Smooth muscle cell (in vitro differentiated cells): ENCODE measurements around the gene MAP7. TPM values are rescaled to one million over a fixed set of nuclear protein-coding genes. Genes with fewer than 3 reads are reported as not detected.

Experiments
- DNase-seq: peaks from one replicate; lab custom pipeline; 2025; ENCODE audit not compliant: unreplicated experiment; lab: John Stamatoyannopoulos, UW
- H2AFZ ChIP-seq: fragments of 200-600 bp; sonication (generic); 2 replicates; pipeline ENCODE4 v1.6.0; 2016; ENCODE audit warnings: antibody characterized with exemption, low read depth, mild to moderate bottlenecking
- H3F3A ChIP-seq: fragments of 200-600 bp; sonication (generic); 2 replicates; pipeline ENCODE4 v1.6.0; 2017; ENCODE audit warnings: antibody characterized with exemption, low read depth
- H3K27ac ChIP-seq: fragments of 200-600 bp; sonication (generic); 2 replicates; pipeline ENCODE4 v1.5.1; 2016; ENCODE audit warnings: low read depth, mild to moderate bottlenecking
- H3K27me3 ChIP-seq: fragments of 200-600 bp; sonication (generic); 2 replicates; pipeline ENCODE4 v1.6.1; 2016; ENCODE audit warnings: low read depth, mild to moderate bottlenecking
- H3K36me3 ChIP-seq: fragments of 200-600 bp; sonication (generic); 2 replicates; pipeline ENCODE4 v1.5.1; 2016; ENCODE audit warnings: low read depth
- H3K4me1 ChIP-seq: fragments of 200-600 bp; sonication (generic); 2 replicates; pipeline ENCODE4 v1.5.1; 2016; ENCODE audit warnings: low read depth
- H3K4me2 ChIP-seq: fragments of 200-600 bp; sonication (generic); 2 replicates; pipeline ENCODE4 v1.6.0; 2016; ENCODE audit warnings: mild to moderate bottlenecking
- H3K4me3 ChIP-seq: fragments of 200-600 bp; sonication (generic); 2 replicates; pipeline ENCODE4 v1.5.1; 2016; ENCODE audit warnings: mild to moderate bottlenecking
- H3K79me2 ChIP-seq: fragments of 200-600 bp; sonication (generic); 2 replicates; pipeline ENCODE4 v1.6.0; 2016; ENCODE audit warnings: low read depth, mild to moderate bottlenecking
- H3K9ac ChIP-seq: fragments of 200-600 bp; sonication (generic); 2 replicates; pipeline ENCODE4 v1.6.0; 2016; ENCODE audit warnings: low read depth
- H3K9me3 ChIP-seq: fragments of 200-600 bp; sonication (generic); replicated peaks from 2 replicates; pipeline ENCODE4 v1.5.1; 2016; ENCODE audit warnings: low read depth
- H4K20me1 ChIP-seq: fragments of 200-600 bp; sonication (generic); 2 replicates; pipeline ENCODE4 v1.6.0; 2016; ENCODE audit warnings: low read depth
- WGBS: methylation state at CpG from one replicate; pipeline ENCODE4 v1.1.7; 2016; ENCODE audit warnings: low lambda C conversion rate; 5-methylcytosine and 5-hydroxymethylcytosine counted together
- polyA plus RNA-seq: library from polyadenylated mRNA; unstranded; fragments of >200 nt; fragmentation: Nextera tagmentation; extraction: Ambion mirVana; gene quantifications from 2 replicates; pipeline ENCODE4 v1.2.1, GENCODE V29; 2016
- total RNA-seq: library from RNA; depleted of rRNA; stranded (reverse); fragments of >200 nt; gene quantifications from 2 replicates; pipeline ENCODE4 v1.2.3, GENCODE V29; 2014
- TF ChIP-seq, protein P1 (sequence below): fragments of 200-600 bp; sonication (generic); IDR thresholded peaks from 2 replicates; pipeline ENCODE4 v1.5.1; 2017; ENCODE audit warnings: borderline replicate concordance, mild to moderate bottlenecking, antibody characterized with exemption; ENCODE audit not compliant: insufficient read depth, poor library complexity, severe bottlenecking

MAP7 gene
- total and polyA plus RNA-seq, 2 experiments from 2014 or later = 1.6 to 8.2 TPM

DNA sequence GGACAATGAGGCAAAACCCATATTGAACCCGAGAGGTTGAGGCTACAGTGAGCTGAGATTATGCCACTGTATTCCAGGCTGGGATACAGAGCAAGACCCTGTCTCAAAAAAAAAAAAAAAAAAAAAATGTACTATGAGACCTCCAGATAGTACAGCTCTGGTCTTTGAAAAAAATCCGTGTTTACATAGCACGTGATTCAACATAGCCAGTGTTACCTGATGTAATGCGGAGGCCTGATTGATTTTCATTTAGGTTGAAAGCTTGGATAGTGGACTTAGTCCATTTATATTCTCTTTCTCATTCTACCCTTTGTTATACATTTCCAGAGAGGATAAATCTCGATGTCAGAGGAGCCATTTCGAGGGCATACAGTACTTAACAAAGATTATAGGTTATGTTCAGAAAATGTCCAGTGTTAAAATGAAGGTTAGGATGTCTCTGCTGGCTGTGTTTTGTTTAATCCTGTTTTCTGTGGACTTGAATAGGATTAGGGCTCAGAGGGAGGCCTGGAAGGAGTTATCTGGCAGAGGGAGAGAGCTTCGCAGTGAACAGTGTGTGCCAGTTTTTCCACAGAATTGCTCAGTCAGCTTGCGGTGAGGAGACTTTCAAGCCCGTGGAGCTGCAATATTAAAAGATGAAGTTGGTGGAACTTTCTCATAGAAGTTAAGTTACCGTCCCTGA is 226.7 kb downstream of the MAP7 start:
- Histone ChIP-seq H3K27ac (no peak overlapping the region), H3K27me3 (no peaks in the 10 kb centered on the region), H3F3A (peaks cover 4% of the 10 kb centered on the region), H3K79me2 (no peaks in the 10 kb centered on the region), H3K9ac (no peak overlapping the region), H3K36me3 (no peaks in the 10 kb centered on the region), H3K4me3 (no peak overlapping the region), H3K9me3 (no peaks in the 10 kb centered on the region), H3K4me1 (peaks cover 7% of the 10 kb centered on the region), H3K4me2 (no peak overlapping the region), H4K20me1 (no peaks in the 10 kb centered on the region), H2AFZ (peak overlapping the region; percentile 38)
- no peak for DNase-seq
- TF ChIP-seq, protein P1, sequence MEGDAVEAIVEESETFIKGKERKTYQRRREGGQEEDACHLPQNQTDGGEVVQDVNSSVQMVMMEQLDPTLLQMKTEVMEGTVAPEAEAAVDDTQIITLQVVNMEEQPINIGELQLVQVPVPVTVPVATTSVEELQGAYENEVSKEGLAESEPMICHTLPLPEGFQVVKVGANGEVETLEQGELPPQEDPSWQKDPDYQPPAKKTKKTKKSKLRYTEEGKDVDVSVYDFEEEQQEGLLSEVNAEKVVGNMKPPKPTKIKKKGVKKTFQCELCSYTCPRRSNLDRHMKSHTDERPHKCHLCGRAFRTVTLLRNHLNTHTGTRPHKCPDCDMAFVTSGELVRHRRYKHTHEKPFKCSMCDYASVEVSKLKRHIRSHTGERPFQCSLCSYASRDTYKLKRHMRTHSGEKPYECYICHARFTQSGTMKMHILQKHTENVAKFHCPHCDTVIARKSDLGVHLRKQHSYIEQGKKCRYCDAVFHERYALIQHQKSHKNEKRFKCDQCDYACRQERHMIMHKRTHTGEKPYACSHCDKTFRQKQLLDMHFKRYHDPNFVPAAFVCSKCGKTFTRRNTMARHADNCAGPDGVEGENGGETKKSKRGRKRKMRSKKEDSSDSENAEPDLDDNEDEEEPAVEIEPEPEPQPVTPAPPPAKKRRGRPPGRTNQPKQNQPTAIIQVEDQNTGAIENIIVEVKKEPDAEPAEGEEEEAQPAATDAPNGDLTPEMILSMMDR = no peak
- 55% methylated on average over 10 of the region's 10 CpGs for WGBS

DNA sequence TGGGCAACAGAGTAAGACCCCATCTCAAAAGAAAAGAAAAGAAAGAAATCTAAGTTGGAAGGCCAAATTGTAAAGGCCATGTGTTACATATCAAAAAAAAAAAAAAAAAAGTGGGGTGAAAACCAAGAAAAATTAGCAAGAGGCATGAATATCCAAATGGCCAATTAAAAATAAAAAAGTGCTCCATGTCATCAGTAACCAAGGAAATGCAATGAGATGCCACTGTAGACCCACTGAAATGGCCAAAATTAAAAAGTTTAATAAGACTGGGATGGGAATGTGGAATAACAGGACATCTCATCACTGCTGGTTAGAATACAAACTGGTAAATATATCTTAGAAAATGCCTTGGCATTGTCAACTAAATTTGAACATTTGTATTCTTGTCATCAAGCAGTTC is 230.5 kb downstream of the MAP7 start:
- peaks cover under 1% of the 10 kb centered on the region for H3K4me1 ChIP-seq
- DNase-seq = no peak
- H3K36me3 ChIP-seq = no peaks in the 10 kb centered on the region
- no peaks in the 10 kb centered on the region for H3K9me3 ChIP-seq
- H4K20me1 ChIP-seq = no peaks in the 10 kb centered on the region
- H3K27ac ChIP-seq = no peak overlapping the region
- H3K27me3 ChIP-seq = peaks cover 3% of the 10 kb centered on the region
- H3K4me3 ChIP-seq = no peak overlapping the region
- H3F3A ChIP-seq = peaks cover 4% of the 10 kb centered on the region
- no peaks in the 10 kb centered on the region for H3K79me2 ChIP-seq
- H3K4me2 ChIP-seq = no peak overlapping the region
- no peak overlapping the region for H2AFZ ChIP-seq
- no peak overlapping the region for H3K9ac ChIP-seq
- TF ChIP-seq, protein P1 = no peak

DNA sequence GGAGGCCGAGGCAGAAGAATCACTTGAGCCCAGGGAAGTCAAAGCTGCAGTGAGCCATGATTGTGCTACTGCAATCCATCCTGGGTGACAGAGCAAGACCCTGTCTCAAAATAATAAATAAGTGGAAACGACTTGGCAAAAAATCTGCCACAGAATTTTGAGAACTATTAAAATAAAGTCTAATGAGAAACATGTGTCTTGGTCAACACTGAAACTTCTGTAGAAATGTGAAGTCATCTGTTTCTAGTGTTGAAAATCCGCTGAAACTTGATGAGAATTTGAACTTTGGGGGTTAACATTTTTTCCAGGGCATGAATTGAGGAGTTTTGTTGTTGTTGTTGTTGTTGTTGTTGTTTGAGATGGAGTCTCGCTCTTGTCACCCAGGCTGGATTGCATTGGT is 231.5 kb downstream of the MAP7 start:
- H3K27me3 ChIP-seq = peaks cover 4% of the 10 kb centered on the region
- no peak overlapping the region for H3K4me3 ChIP-seq
- H3K9ac ChIP-seq = no peak overlapping the region
- no peaks in the 10 kb centered on the region for H3K9me3 ChIP-seq
- WGBS = 77% methylated on average over 4 of the region's 4 CpGs
- no peaks in the 10 kb centered on the region for H3F3A ChIP-seq
- H3K79me2 ChIP-seq = no peaks in the 10 kb centered on the region
- DNase-seq = no peak
- no peaks in the 10 kb centered on the region for H3K36me3 ChIP-seq
- TF ChIP-seq, protein P1 = no peak
- H4K20me1 ChIP-seq = no peaks in the 10 kb centered on the region
- no peaks in the 10 kb centered on the region for H3K4me1 ChIP-seq
- H3K27ac ChIP-seq = no peak overlapping the region
- H2AFZ ChIP-seq = no peak overlapping the region
- H3K4me2 ChIP-seq = no peak overlapping the region

DNA sequence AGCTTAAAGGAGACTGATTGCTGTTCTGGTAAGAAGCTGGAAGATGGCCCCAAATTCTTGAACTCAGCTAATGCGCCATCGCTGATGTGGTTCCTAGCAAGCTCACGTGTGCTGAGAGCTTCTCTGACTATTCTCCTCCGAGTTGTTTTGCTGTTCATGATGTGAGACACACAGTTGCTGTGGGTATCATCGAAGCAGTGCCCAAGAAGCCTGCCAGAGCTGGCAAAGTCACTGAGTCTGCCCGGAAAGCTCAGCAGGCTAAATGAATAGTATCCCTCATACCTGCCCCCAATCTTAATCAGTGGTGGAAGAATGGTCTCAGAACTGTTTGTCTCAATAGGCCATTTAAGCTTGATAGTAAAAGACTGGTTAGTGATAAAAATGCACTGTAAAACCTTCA is 232.3 kb downstream of the MAP7 start:
- Histone ChIP-seq H2AFZ (no peak overlapping the region), H3F3A (no peaks in the 10 kb centered on the region), H3K4me2 (no peak overlapping the region), H3K9me3 (no peaks in the 10 kb centered on the region), H3K79me2 (no peaks in the 10 kb centered on the region), H3K9ac (no peak overlapping the region), H3K27me3 (peaks cover 4% of the 10 kb centered on the region), H4K20me1 (no peaks in the 10 kb centered on the region), H3K4me3 (no peak overlapping the region), H3K27ac (no peak overlapping the region), H3K4me1 (no peaks in the 10 kb centered on the region), H3K36me3 (no peaks in the 10 kb centered on the region)
- TF ChIP-seq, protein P1 = no peak
- no peak for DNase-seq
- 81% methylated on average over 6 of the region's 6 CpGs for WGBS
